AG04450 (cell line): Measurements from ENCODE around the gene RAB11FIP2. TPM values are rescaled to one million over a fixed set of nuclear protein-coding genes. Genes with fewer than 3 reads are reported as not detected.

ENCODE experiments used
- CTCF ChIA-PET: fragments of 300-600, 350-600 bp; formaldehyde crosslinking; extraction: SDS; loops from one replicate; lab custom pipeline; 2022; ENCODE audit warnings: antibody characterized with exemption, inconsistent platforms; lab: Charles Lee
- POLR2A ChIA-PET: fragments of 350-600 bp; formaldehyde crosslinking; extraction: SDS; loops from one replicate; lab custom pipeline; 2021; ENCODE audit warnings: antibody characterized with exemption, inconsistent platforms; lab: Yijun Ruan, JAX
- DNase-seq: peaks from one replicate; pipeline ENCODE4 v3.0.0-alpha.2; 2011; ENCODE audit warnings: low read depth, low spot score
- H3K27ac ChIP-seq: one replicate; pipeline ENCODE4 v1.5.1; 2012; ENCODE audit warnings: low read depth, low read length, control low read depth
- H3K27me3 ChIP-seq: one replicate; pipeline ENCODE4 v1.6.0; 2012; ENCODE audit warnings: low read length; ENCODE audit not compliant: control insufficient read depth, insufficient read depth
- H3K4me3 ChIP-seq: 2 replicates; pipeline ENCODE4 v1.5.1; 2011; ENCODE audit warnings: mild to moderate bottlenecking, low read depth, low read length, control low read depth
- H3K9me3 ChIP-seq: 2 replicates; pipeline ENCODE4 v1.5.1; 2012; ENCODE audit warnings: low read length; ENCODE audit not compliant: control insufficient read depth, insufficient read depth
- polyA plus RNA-seq: library from polyadenylated mRNA; depleted of rRNA; stranded (reverse); fragments of >200 nt; gene quantifications from 2 replicates; pipeline ENCODE4 v1.2.3, GENCODE V29; 2011
- TF ChIP-seq, protein P1 (sequence below): IDR thresholded peaks from 2 replicates; pipeline ENCODE4 v1.5.1; 2011; ENCODE audit warnings: low read depth, low read length, control low read depth, inconsistent platforms

The RAB11FIP2 gene
- polyA plus RNA-seq, 1 experiment: 10.4 TPM

DNA sequence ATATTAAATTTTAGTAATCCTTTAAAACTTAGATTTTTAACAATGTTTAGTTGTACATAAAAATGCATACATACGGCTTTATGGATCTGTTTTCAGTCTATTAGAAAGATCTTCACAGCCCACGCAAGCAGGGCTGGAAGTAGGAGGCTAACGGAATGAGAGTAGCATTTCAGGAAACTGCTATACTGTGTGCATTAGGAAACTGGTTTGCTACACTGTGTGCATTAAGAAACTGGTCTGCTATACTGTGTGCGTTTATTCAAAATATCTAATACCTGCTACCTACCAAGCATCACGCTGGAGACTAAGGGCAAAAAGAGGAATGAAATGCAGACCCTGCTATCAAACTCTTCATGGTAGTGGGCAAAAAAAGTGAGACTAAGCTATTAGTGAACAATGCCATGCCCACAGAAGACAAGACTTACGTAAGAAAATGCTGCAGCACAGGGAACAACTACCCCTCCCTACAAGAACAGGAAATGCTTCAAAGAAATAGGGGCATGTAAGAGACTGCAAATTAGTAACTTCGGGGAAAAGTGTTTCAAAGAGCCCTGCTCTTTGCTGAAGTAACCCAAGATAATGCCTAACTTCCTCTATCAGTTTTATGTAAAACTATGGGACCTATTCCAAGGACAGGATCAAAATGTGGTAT is 11.3 kb downstream of the RAB11FIP2 start:
- ChIA-PET CTCF (no interaction called here), POLR2A (no interaction called here)
- no peaks in the 10 kb centered on the region for H3K27me3 ChIP-seq
- TF ChIP-seq, protein P1, sequence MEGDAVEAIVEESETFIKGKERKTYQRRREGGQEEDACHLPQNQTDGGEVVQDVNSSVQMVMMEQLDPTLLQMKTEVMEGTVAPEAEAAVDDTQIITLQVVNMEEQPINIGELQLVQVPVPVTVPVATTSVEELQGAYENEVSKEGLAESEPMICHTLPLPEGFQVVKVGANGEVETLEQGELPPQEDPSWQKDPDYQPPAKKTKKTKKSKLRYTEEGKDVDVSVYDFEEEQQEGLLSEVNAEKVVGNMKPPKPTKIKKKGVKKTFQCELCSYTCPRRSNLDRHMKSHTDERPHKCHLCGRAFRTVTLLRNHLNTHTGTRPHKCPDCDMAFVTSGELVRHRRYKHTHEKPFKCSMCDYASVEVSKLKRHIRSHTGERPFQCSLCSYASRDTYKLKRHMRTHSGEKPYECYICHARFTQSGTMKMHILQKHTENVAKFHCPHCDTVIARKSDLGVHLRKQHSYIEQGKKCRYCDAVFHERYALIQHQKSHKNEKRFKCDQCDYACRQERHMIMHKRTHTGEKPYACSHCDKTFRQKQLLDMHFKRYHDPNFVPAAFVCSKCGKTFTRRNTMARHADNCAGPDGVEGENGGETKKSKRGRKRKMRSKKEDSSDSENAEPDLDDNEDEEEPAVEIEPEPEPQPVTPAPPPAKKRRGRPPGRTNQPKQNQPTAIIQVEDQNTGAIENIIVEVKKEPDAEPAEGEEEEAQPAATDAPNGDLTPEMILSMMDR: no peak
- H3K9me3 ChIP-seq: no peaks in the 10 kb centered on the region
- H3K27ac ChIP-seq: no peak overlapping the region
- no peak for DNase-seq
- no peak overlapping the region for H3K4me3 ChIP-seq

DNA sequence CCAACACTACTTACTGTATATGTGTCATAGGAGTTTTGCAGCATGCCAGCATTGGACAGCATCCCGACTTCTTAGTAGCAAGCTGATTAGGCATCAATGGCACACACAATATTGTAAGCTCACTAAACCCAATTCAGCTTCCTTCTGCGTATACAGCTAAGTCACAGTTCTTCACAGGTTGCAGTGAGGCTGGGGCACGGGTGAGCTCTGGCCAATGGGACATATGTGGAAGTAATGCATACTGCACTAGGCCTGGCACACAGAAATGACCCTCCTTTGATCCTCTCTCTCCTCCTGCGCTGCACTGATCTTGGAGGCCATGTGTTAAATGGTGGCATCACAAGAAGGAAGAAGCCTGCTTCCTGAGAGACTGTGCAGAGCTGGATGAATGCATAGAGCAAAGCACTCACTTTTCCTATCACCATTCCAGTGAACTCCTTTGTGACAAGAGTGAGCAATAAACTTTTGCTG is 11.9 kb downstream of the RAB11FIP2 start:
- TF ChIP-seq, protein P1: no peak

DNA sequence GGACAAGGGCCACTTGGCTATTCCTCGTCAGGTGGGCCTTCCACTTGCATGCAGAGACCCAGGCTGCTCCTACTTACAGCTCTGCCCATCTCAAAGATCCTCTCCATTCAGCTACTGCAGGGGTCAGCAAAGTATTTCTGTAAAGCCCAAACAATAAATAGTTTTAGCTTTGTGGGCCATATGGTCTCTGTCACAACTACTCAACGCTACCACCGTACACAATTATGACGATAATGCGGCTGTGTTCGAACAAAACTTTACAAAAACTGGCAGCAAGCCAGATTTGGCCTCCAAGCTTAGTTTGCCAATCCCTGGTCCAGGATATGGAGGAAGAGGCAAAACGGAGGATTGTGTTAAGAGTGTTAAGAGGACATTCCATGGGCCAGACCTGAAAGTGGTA is 12.8 kb downstream of the RAB11FIP2 start:
- H3K9me3 ChIP-seq: no peaks in the 10 kb centered on the region
- ChIA-PET CTCF (no interaction called here), POLR2A (no interaction called here)
- no peak overlapping the region for H3K27ac ChIP-seq
- no peaks in the 10 kb centered on the region for H3K27me3 ChIP-seq
- DNase-seq: no peak
- no peak overlapping the region for H3K4me3 ChIP-seq
- TF ChIP-seq, protein P1: no peak

More for the DNA sequence above, 11.9 kb downstream of the RAB11FIP2 start:
- Histone ChIP-seq H3K27me3 (no peaks in the 10 kb centered on the region), H3K4me3 (no peak overlapping the region), H3K9me3 (no peaks in the 10 kb centered on the region), H3K27ac (no peak overlapping the region)
- CTCF ChIA-PET: no interaction called here
- DNase-seq: no peak
- POLR2A ChIA-PET: no interaction called here

DNA sequence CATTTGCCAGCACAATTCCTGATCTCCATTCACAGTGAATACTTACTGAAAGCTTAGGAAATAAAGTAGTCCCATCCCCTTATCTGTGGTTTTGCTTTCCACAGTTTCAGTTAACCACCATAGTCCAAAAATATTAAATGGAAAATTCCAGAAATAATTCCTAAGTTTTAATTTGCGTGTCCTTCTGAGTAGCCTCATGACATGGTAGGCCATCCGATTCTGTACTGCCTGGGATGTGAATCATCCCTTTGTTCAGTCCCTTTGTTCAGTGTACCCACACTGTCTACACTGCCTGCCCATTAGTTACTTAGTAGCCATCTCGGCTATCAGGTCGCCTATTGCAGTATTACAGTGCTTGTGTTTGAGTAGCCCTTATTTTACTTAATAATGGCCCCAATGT is 14.2 kb downstream of the RAB11FIP2 start:
- ChIA-PET POLR2A (no interaction called here), CTCF (no interaction called here)
- TF ChIP-seq, protein P1: no peak
- Histone ChIP-seq H3K27ac (no peak overlapping the region), H3K9me3 (no peaks in the 10 kb centered on the region), H3K4me3 (no peak overlapping the region), H3K27me3 (no peaks in the 10 kb centered on the region)
- DNase-seq: no peak

DNA sequence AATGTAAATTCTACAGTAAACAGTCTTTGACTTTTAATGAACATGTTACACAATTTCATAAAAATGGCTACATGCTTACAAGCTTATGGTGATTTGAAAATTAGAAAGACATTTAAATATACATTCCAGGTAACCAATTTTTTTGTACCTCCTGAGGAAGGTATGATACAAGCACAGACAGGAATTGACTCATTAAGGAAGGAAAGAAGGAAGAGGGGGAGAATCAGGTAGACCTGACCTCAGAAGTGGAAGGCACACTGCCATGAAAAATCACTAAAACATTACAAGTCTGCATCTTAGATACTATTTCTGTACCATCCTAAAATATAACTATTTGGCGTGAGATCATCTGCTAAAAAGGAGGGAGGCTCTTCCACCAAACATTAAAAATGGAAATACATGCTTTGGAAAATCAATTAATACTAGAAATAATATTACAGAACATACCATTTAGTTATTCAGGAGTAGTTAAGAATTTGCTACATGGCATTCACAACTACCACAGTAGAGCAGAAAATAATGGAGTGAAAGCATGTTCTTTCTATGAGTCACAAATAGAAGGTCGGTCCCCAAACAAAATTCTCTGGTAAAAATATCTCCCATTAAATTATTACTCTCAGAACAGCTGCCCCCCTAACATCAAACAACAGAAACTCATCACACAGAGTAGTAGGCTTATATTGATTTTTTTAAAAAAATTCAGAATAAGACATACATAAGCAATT is 15.2 kb downstream of the RAB11FIP2 start:
- H3K27ac ChIP-seq: no peak overlapping the region
- POLR2A ChIA-PET: no interaction called here
- H3K4me3 ChIP-seq: no peak overlapping the region

More for the DNA sequence above, 15.2 kb downstream of the RAB11FIP2 start:
- CTCF ChIA-PET: interaction anchor here (0.5 kb wide), 1 partner anchor 481 kb away, joined by 3 read pairs; no protein-coding TSS in a partner anchor
- H3K9me3 ChIP-seq: no peaks in the 10 kb centered on the region
- TF ChIP-seq, protein P1: no peak
- no peak for DNase-seq
- H3K27me3 ChIP-seq: no peaks in the 10 kb centered on the region
